ENCODE measurements around the gene KCNG4. TPM values are rescaled to one million over a fixed set of nuclear protein-coding genes. Genes with fewer than 3 reads are reported as not detected.

KCNG4 gene
- total and polyA plus RNA-seq, 2 of the 8 experiments (the other 6 are each of a cell fraction or from before 2014, with no cell fraction given) = not detected

GRCh38 chr16:84176192-84177053 is 63.4 kb downstream of the KCNG4 start:
- Histone ChIP-seq H3K56ac (replicated peaks; ENCODE audit: insufficient read length, low read depth, low read length) (no peak overlapping the region), H3K18ac (ENCODE audit: extremely low read depth, low read length) (no peak overlapping the region), H3K14ac (ENCODE audit: insufficient read length) (no peak overlapping the region), H3K4me3 (ENCODE audit: extremely low read depth in 1 of 4, insufficient read depth in 2 of 4, low read depth in 3 of 4, low read length in 4 of 4) (no peak overlapping the region), H3K4me1 (replicated peaks in 1 of 4; ENCODE audit: control insufficient read depth in 3 of 4, insufficient read depth in 4 of 4, low read length in 3 of 4) (no peaks in the 10 kb centered on the region), H2BK120ac (replicated peaks; ENCODE audit: low read depth, low read length) (no peak overlapping the region), H3K9me3 (ENCODE audit: insufficient read depth in 2 of 2, low read depth in 1 of 2, low read length in 1 of 2) (no peaks in the 10 kb centered on the region), H4K20me1 (replicated peaks in 1 of 2; ENCODE audit: control insufficient read depth in 1 of 2, insufficient read depth in 2 of 2, low read length in 2 of 2) (peaks cover 0 to 2% of the 10 kb centered on the region in 2 experiments), H3K23me2 (ENCODE audit: low read depth, low read length) (no peaks in the 10 kb centered on the region), H4K8ac (ENCODE audit: extremely low read depth, insufficient read depth, low read length) (no peak overlapping the region; the same call in 1 of the 2 replicates), H3K4me2 (ENCODE audit: insufficient read depth in 1 of 2, low read depth in 2 of 2, low read length in 2 of 2) (no peak overlapping the region), H3K79me1 (ENCODE audit: low read depth, low read length) (no peaks in the 10 kb centered on the region), H2BK12ac (ENCODE audit: low read depth, low read length) (no peak overlapping the region), H2BK5ac (ENCODE audit: low read depth, low read length) (no peak overlapping the region; the same call in 1 of the 2 replicates), H2AK5ac (ENCODE audit: low read depth, low read length) (no peak overlapping the region), H2AFZ (ENCODE audit: low read length) (no peak overlapping the region), H4K5ac (ENCODE audit: insufficient read length, low read depth, low read length) (no peak overlapping the region), H4K91ac (replicated peaks; ENCODE audit: insufficient read length, low read length) (no peak overlapping the region), H3K36me3 (ENCODE audit: control insufficient read depth in 2 of 4, insufficient read depth in 4 of 4, low read length in 3 of 4) (peaks cover 2 to 23% (median 15%) of the 10 kb centered on the region in 4 experiments; a peak in 7 of 8 replicates), H3K4ac (replicated peaks; ENCODE audit: insufficient read length, low read depth, low read length) (no peak overlapping the region), H3K79me2 (ENCODE audit: control insufficient read depth in 1 of 2, insufficient read depth in 2 of 2, low read length in 2 of 2) (no peaks in the 10 kb centered on the region), H3K27ac (ENCODE audit: low read depth, low read length) (no peak overlapping the region), H3K27me3 (replicated peaks in 1 of 4; ENCODE audit: control insufficient read depth in 3 of 4, extremely low read depth in 1 of 4, insufficient read depth in 3 of 4, low read length in 3 of 4) (no peaks in the 10 kb centered on the region), H2BK20ac (ENCODE audit: low read length) (no peak overlapping the region), H3K9ac (replicated peaks in 1 of 4; ENCODE audit: extremely low read depth in 1 of 4, low read depth in 3 of 4, low read length in 3 of 4) (peak overlapping the region in 1 of 4 experiments; percentile 11; a peak in 1 of 7 replicates), H2BK15ac (ENCODE audit: low read length) (no peak overlapping the region), H3K23ac (ENCODE audit: insufficient read length) (no peak overlapping the region)
- WGBS, 2 experiments (ENCODE audit: extremely low coverage in 1 of 2, insufficient coverage in 1 of 2, insufficient read length in 1 of 2, insufficient replicate concordance in 2 of 2, low coverage in 1 of 2, low lambda C conversion rate in 2 of 2, missing lambda C conversion rate in 1 of 2) = 85% methylated on average over 18 of the region's 18 CpGs; no CpG with 5 or more reads in 1 of the 2 experiments
- TF ChIP-seq RFX5 (IDR thresholded peaks at IDR 0.05; ENCODE audit: borderline replicate concordance, low read depth, low read length) (no peak), NANOG (IDR thresholded peaks at IDR 0.05; ENCODE audit: insufficient read depth, low read depth, low read length, poor library complexity, severe bottlenecking) (no peak), TBP (IDR thresholded peaks at IDR 0.05; ENCODE audit: low read depth, low read length) (no peak)
- ChIA-PET POLR2A (ENCODE audit: partially characterized antibody) (interaction anchor here (0.6 to 5.9 kb wide), 10 partner anchors 8 to 106 kb away, joined by 3 to 35 read pairs (median 4); partner anchors contain the start of gene MBTPS1), CTCF (ENCODE audit: partially characterized antibody) (interaction anchor here (0.6 to 8.9 kb wide), 40 partner anchors 9 to 306 kb away, joined by 3 to 93 read pairs (median 4); partner anchors contain the start of genes DNAAF1, HSDL1, MBTPS1 and TAF1C)
- DNase-seq (ENCODE audit: low read depth in 1 of 2, low spot score in 2 of 2) (no peak), FAIRE-seq (no peak)

Data from H1 (cell line).